ENCODE results near the gene LEKR1. TPM values are rescaled to one million over a fixed set of nuclear protein-coding genes. Genes with fewer than 3 reads are reported as not detected.

LEKR1 gene
- total and polyA plus RNA-seq, 2 of the 13 experiments (the other 11 are each of a cell fraction or from before 2014, with no cell fraction given), result 0.49 to 1.5 TPM

DNA sequence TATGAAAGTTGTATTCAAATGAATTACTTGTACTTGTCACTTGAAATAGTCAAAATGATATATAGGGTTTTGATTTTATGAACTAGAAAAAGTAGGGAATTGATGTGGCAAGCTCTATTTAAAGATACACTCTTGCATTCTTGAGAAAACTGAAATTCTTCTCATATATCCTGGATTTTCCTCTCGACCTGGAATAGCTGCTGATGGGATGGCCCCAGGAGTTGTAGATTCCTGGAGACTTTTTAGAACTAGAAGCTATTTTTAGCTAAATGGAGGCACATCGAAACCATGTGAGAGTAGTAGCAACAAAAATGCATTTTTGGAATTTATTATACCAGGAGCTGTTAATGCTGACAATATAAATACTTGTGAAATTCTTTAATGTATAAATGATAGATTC lies 125.9 kb downstream of the LEKR1 start:
- Histone ChIP-seq H3K79me2 (ENCODE audit: insufficient read depth, low read length) (no peaks in the 10 kb centered on the region), H3K9ac (ENCODE audit: insufficient read depth, low read depth, low read length) (no peak overlapping the region), H4K20me1 (ENCODE audit: insufficient read depth, low read length) (no peaks in the 10 kb centered on the region), H3K27me3 (ENCODE audit: control insufficient read depth in 1 of 2, insufficient read depth in 2 of 2, low read length in 2 of 2) (no peaks in the 10 kb centered on the region), H3K4me2 (ENCODE audit: low read depth, low read length) (no peak overlapping the region), H3K27ac (ENCODE audit: extremely low read length, insufficient read depth, low read length) (no peak overlapping the region), H3K9me3 (ENCODE audit: low read length) (no peaks in the 10 kb centered on the region), H3K4me1 (ENCODE audit: insufficient read depth, low read length) (no peaks in the 10 kb centered on the region), H2AFZ (ENCODE audit: low read length) (no peak overlapping the region), H3K36me3 (replicated peaks in 1 of 2; ENCODE audit: control insufficient read depth in 1 of 2, insufficient read depth in 2 of 2, low read length in 2 of 2) (no peaks in the 10 kb centered on the region), H3K4me3 (replicated peaks in 1 of 3; ENCODE audit: insufficient read depth in 1 of 3, low read depth in 2 of 3, low read length in 3 of 3) (no peak overlapping the region)
- FAIRE-seq (no peak), DNase-seq (ENCODE audit: low spot score) (no peak), ATAC-seq (no peak)
- 2% methylated on average over 2 of the region's 2 CpGs for WGBS (ENCODE audit: low lambda C conversion rate)
- intact Hi-C loops (cut with micrococcal nuclease; ENCODE audit: unreplicated experiment), result no loop called here
- TF ChIP-seq, protein P1, sequence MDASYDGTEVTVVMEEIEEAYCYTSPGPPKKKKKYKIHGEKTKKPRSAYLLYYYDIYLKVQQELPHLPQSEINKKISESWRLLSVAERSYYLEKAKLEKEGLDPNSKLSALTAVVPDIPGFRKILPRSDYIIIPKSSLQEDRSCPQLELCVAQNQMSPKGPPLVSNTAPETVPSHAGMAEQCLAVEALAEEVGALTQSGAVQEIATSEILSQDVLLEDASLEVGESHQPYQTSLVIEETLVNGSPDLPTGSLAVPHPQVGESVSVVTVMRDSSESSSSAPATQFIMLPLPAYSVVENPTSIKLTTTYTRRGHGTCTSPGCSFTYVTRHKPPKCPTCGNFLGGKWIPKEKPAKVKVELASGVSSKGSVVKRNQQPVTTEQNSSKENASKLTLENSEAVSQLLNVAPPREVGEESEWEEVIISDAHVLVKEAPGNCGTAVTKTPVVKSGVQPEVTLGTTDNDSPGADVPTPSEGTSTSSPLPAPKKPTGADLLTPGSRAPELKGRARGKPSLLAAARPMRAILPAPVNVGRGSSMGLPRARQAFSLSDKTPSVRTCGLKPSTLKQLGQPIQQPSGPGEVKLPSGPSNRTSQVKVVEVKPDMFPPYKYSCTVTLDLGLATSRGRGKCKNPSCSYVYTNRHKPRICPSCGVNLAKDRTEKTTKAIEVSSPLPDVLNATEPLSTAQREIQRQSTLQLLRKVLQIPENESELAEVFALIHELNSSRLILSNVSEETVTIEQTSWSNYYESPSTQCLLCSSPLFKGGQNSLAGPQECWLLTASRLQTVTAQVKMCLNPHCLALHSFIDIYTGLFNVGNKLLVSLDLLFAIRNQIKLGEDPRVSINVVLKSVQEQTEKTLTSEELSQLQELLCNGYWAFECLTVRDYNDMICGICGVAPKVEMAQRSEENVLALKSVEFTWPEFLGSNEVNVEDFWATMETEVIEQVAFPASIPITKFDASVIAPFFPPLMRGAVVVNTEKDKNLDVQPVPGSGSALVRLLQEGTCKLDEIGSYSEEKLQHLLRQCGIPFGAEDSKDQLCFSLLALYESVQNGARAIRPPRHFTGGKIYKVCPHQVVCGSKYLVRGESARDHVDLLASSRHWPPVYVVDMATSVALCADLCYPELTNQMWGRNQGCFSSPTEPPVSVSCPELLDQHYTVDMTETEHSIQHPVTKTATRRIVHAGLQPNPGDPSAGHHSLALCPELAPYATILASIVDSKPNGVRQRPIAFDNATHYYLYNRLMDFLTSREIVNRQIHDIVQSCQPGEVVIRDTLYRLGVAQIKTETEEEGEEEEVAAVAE (CRISPR knock-in tag; IDR thresholded peaks at IDR 0.05; ENCODE audit: borderline replicate concordance), result no peak
- TF ChIP-seq ZNF468 (CRISPR knock-in tag; IDR thresholded peaks at IDR 0.05) (no peak), ZNF350 (CRISPR knock-in tag; IDR thresholded peaks at IDR 0.05; ENCODE audit: borderline replicate concordance, low read depth) (no peak), POLR2AphosphoS2 (IDR thresholded peaks at IDR 0.05; ENCODE audit: low read depth, low read length) (no peak), GPN1 (CRISPR knock-in tag; IDR thresholded peaks at IDR 0.05; ENCODE audit: borderline replicate concordance) (no peak)
- POLR2A ChIA-PET, result no interaction called here
- BruUV-seq (replicated peaks), result no TSS peak
- CTCF ChIA-PET (ENCODE audit: low intra/inter-chr PET ratio, low total read pairs), result no interaction called here
- in situ Hi-C loops (cut with HindIII; ENCODE audit: extremely low pct_ligation_motif_present, low pct_unique_long_range_greater_than_20kb), result no loop called here
